Body of pancreas (tissue), 4 donors: ENCODE data around the gene CBFA2T3.

ENCODE experiments used
- CTCF ChIP-seq, 7 experiments: fragments of 450-650 bp in 4 of 7; fragments of 200-600 bp in 3 of 7; sonication (generic) in 3 of 7; IDR thresholded peaks; one replicate each; pipeline ENCODE4 v1.5.1; 2016 to 2019; ENCODE audit warnings: antibody characterized with exemption in 7 of 7
- POLR2A ChIP-seq, 3 donors: fragments of 450-650 bp; IDR thresholded peaks; one replicate each; pipeline ENCODE4 v1.6.1; 2016; ENCODE audit warnings: antibody characterized with exemption in 3 of 3, mild to moderate bottlenecking in 2 of 3

- TF ChIP-seq CTCF (IDR thresholded peaks at IDR 0.05) = no peak
- no peak for TF ChIP-seq POLR2A (IDR thresholded peaks at IDR 0.05)
Observed at GRCh38 chr16:89004209-89004831, 27.3 kb upstream of the CBFA2T3 start.
